HG03097 (cell line): ENCODE results near the gene NCOA3.

Experiments
- ATAC-seq: cut with Tn5 transposase; IDR thresholded peaks from one replicate; pipeline ENCODE4 v1.9.1; 2021; ENCODE audit not compliant: unreplicated experiment, low FRiP score

Gene NCOA3

DNA sequence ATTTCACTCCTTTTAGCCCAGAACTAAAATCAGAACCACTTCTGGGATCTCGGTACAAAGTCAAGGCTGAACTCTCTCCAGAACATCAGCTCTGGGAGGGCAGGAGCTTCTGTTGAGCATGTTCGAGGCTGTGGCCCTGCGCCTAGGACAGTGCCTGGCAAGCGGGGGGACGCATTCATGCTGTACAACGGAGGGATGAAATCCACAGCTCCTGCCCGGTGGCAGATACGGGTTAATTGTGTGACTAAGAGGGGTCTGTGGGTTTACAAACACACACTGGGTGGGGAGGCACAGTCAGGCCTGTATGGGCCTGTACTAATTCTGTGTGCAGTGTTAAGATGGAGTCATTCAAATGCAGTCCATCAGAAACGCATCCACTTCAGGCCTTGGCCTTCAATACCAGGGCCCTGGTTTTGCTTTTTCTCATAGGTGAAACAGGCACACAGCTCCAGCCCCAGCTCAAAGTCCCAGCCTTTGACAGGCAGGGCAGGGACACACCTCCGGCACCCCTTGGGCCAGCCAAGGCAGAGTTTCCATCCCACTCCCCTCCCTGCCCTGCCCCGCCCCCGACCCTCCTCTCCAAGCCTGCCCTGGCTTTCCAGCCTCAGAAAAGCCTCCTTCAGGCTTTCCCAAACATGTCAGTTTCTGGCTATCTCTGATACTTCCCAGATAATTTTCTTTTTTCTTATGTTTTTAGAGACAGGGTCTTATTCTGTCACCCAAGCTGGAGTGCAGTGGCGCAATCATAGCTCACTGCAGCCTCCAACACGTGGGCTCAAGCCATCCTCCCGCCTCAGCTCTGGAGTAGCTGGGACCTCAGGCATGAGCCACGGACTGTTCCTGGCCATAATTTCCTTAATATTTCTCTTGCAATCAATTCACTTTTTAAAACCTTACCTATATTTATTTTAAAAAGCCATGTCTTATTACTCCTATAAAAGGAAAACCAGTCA, 173.8 kb downstream of the NCOA3 start:
- ATAC-seq, result no peak

DNA sequence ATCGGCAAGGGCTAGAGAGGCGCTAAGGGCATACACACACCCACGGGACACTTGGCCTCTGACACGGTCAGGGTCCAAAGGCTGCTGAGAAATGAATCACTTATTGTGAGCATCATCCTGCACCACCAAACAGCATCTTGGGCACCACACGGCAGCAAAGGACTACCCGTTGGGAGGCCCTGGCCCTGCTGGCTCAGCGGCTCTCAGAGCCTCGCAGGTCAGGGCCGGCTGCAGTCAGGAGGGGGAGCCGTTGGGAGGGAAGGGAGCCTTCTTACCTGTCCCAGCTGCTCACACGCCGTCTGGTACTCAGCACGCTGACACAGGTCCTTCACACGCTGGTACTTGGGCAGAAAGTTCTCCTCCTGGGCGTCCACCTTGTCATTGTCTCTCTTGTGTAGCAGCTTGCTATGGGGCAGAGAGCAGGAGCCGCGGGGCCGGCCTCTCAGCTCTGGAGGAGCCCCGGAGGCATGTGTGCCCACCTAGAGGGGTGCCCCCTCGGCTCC, 174.6 kb downstream of the NCOA3 start:
- no peak for ATAC-seq

DNA sequence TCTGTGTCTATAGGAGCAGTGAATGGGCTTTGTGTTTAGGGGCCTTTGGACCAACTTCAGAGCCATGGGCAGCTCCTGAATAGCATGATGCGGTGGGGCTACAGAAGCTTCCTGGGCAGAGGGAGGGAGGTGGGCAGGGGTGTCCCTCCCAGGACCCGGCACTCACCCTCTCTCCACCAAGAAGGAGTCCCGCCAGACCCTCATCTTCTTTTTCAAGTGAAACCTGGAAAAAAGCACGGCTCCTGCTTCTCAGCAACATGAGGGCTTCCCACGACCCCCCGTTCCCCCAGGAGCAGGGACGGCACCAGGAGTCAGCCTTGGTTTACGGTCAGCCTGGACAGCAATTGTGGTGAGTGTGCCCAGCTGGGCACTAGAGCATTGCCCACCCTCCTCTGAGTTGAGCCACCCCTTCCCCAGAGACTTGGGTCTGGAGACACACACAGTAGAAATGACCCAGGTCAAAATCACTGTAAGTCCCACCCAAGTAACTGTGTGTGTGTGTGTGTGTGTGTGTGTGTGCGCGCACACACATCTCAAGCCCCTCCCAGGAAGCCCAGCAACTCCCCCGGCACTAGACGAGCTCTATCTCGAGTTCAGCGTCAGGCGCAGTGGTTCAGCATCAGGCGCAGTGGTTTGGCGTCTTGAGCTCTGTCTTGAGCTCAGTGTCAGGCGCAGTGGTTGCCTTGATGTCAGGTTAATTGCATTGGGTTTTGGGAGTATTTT, 175.4 kb downstream of the NCOA3 start:
- no peak for ATAC-seq

DNA sequence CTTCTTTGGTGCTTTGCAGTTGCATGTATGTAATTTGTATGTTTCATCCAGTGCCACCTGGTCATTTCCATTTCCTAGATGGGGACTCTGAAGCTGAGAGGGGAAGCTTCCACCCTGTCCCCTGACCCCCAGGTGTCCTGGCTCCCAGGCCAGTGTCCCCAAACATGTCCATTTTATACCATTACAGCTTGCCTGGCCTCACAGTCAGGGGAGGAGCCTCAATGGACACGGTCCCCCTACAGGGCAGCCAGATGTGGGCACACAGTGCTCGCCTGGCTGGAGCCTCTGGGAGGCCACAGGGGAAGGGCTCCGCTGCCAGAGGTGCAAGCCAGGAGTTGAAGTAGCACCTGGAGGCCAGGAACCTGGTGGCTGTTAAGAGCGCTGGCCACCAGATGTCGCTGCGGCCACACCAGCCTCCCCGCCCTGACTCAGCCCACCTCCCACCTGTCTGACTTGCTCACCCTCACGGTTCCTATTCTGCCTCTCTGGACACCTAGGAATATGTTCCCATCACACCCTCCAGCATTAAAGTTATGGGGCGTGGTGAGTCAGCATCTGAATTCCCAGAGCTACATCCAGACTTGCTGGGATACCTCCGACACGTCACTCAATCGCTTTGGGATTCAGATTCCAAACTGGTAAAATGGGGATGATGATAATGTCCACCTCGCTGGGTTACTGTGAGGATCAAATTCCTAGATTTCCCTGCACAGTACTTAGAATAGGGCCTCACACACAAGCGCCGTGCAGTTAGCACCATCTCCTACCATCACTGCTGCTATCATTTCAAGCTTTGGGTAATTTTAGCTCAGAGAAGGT, 176.2 kb downstream of the NCOA3 start:
- ATAC-seq, result no peak

DNA sequence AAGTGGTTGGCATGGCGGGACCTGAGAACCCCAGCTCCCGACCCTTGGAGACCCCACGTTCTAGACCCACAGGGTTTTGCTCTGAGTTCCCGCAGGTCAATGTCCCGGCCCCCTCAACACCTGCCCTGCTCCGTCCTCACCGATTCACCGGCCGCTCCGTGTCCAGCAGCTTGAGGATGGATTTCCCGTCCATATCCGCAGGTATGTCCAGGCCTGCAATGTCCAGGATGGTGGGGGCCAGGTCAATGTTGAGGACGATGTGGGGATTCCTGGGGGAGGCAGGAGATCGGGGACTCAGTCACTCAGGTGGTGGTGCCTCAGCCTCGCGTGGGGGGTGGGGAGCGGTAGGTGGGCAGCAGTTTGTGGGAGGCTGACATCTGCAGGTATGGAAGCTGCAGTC, 176.8 kb downstream of the NCOA3 start:
- ATAC-seq, result no peak

DNA sequence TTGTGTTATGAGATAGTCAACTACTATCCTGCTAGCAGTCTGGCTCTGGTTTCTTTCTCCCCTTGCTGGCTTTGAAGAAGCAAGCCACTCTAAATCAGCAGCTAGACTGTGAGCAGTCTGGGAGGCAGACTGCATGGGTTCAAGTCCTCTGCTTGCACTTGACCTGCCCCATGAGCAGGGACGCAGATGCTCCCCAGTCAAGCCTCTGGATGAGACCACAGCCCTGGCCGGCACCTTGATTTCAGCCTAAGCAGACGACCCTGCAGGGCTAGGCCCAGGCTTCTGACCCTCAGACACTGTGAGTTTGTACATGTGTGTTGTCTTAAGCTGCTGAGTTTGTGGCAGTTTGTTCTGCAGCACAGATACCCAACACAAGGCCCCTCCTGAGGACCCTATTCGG, 177.8 kb downstream of the NCOA3 start:
- ATAC-seq, result no peak

DNA sequence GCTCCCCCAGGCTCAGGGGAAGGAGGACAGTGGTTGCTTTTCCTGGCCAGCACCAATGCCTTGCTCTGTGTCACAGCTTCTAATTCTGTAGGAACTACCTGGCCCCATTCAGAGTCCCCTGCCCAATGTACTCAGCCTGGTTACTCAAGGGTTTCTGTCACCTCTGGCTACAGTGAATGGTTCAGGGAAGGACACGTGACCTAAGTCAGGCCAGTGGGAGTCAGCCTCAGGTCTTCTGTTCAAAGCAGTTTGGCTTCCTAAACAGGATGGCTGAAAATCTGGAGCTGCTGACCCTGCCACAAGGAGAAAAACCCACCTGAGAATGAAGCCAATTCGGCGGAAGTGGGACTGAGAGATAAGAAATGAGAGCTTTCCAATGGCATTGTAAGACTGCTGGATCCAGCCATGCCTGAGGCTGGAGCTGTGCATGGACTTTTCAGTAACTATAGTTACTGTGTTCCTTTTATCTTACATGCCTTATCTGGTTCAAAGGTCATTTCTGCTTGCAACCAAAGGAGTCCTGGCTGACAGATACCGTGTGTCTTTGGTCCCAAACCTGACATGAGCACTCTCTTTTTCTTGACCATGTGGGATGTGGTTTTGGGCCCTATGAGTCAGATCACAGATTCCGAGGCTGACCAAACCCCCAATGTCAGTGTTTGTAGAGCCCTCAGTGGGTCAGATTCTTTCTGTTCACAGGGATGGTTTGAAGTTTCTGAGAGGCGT, 179.3 kb downstream of the NCOA3 start:
- no peak for ATAC-seq

DNA sequence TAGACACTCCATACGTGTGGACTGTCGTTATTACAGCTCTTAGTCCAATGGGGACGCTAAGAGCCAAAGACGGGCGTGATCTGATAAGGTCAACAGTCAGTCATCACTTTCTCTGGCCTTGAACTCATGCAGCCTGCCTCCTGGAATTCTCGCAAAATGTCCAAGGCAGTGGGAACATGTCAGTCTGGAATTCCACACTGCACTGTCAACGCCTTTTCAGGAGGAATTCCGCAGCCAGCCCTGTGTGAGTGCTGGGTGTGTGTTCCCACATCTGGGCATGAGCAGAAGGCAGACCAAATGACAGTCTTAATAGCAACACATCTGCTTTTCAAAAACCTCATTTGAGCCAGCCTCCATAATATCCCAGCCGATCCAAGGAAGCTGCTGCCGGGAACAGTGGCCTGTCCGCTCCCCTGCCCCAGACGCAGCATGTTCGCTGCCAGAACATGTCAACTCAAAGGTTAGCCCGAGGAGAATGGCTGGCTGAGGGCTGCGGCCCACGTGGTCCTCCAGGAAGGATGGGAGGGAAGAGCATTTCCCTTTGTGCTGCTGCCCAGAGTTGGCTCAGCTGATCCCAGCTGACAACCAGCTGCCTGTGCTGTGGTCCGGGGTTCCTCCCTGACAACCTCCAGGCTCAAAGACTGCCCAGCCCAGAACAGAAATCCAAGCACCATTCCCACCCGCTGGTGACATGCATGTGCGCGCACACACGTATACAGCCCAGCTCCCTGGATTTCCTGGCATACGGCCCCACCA, 180.5 kb downstream of the NCOA3 start:
- ATAC-seq, result no peak

DNA sequence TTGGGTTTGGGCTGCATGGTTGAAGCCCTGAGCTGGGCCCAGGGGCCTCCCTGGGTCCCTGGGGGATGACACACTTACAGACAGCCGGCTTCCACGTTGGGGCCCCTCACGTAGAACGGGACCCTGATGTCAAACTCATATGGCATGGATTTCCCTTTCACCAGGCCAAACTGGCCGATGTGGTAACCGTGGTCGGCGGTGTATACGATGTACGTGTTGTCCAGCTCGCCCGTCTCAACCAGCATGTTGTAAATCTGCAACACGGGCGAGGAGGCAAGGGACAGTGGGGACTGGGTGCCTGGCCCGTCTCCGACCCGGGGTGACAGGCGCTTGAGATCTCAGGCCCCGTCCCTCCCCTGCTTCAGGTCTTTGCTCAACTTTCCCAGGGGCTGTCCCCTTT, 181.2 kb downstream of the NCOA3 start:
- ATAC-seq, result no peak

DNA sequence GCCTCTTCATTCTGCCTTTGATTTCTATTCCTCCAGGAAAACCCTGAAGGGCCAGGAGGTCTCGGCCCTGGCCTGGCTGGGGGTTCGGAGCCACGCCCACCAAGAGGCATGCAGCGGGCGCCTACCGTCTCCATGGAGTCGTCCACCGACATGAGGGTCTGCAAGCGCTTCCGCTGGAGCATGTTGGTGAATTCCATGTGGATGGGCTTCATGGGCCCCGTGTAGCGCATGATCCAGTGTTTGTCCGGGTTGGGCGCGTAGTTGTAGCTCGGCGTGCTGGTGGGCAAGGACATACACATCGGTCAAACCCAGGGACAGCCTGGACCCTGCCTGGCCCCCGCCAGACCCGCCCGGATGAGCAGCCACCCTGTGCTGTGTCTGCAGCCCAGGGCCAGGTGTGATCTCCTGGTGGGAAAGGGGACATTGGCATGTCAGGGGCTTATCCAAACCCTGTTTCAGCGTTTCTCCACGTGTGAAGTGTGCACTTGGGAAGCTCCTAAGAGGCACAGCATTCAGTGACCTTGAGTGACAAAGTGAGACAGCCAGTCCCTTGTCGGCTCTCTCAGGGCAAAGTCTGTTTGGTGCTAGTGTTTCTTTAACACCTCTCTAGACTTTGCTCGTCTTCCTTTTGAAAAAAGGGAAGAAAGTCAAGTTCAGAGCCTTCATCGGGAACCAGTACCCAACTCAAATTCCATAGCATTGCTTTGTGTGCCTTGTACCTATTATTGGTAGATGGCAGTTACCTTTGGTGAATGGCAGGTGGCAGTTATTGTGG, 182.8 kb downstream of the NCOA3 start:
- no peak for ATAC-seq

DNA sequence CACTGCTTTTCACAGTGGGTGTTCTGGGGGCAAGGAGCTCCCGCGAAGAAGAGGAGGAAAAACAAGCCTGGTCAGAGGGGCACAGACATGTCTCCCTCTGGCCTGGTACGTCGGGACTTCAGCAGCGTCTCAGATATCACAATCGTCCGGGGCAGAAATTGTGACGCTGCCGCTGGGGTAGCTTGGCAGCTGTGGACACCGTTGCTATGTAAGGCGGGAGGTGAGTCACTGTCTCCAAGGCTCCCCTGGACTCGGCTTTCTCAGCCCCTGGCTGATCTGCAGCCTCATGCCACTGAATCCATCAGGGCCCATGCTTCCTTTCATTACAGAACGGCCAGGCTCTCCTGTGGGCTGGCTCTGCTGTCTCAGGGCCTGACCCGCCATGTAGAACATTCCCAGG, 184.9 kb downstream of the NCOA3 start:
- ATAC-seq, result no peak

DNA sequence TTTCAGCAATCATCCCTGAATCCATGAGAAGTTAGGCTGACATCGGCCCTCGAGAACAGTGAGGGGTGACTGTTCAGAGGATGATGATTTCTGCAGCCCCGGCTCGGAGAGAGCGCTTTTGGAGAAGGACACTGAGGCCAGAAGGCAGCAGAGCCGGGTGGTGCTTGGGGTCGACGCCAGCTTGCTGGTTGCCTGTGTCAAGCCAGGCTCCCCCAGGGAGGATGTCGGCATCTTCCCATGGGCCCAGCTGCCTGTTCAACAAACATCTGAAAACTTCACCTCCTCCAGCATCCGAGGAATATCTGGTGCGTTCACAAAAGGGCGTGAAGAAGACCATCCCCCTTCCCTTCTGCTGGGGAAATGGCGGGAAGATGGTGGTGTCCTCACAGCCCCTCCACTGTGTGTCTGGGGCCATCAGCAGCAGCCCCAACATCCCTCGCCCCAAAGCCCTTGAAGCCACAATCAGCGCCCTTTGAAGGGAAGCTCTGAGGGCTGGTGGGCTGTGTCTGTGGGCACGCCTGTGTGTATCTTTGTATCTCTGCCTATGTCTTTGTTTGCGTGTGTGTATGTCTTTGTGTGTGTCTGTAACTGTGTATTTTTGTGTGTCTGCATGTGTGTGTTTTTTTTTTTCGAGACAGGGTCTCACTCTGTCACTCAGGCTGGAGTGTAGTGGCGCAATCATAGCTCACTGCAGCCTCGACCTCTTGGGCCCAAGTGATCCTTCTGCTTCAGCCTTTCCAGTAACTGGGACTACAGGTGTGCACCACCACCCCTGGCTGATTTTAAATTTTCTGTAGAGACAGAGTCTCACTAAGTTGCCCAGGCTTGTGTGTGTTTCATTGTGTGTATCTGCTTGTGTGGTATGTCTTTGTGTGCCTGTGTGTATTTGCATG, 185.7 kb downstream of the NCOA3 start:
- no peak for ATAC-seq

DNA sequence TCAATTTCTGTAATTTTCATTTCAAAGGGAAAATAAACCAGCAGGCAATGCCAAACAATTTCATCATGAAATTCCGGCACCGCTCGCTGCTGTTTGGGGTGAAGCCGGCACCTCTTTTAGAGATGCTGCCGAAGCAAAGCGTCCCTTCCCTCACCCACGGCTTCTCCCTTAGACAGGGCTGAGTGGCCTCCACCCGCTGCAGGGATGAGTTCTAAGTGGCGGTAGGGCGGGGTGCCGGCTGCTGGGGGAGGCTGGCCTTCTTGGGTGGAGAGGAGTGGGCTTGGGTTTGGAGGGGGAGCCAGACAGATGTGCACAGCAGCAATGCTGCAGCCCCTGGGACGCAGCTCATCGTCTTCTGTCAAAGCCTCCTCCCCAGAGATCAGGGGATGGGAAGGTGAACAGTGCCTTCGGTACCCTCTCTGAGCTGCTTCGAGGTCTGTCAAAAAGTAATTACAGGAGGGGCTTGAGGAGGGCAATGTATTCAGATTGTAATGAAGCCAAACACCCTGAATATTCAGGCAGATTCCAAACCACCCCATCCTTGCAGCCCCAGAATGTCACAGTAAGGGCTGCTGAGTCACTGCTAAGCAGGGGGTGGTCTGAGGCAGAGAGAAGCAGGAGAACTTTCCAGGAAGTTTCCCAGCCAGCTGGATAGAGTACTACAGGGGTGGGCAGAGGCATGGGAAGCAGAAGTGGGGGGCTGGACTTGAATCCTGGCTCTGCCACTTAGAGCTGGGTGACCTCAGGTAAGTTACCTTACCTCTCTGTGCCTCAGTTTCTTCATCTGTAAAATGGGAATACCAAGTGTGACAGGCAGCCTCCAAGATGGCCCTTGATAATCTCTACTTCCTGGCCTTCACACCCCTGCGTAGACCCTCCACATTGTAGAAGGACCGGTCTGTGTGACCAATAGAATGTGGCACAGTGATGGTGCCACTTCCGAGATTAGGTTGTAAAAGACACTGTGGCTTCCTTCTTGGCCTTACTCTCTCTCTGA, 187.0 kb downstream of the NCOA3 start:
- ATAC-seq, result no peak

DNA sequence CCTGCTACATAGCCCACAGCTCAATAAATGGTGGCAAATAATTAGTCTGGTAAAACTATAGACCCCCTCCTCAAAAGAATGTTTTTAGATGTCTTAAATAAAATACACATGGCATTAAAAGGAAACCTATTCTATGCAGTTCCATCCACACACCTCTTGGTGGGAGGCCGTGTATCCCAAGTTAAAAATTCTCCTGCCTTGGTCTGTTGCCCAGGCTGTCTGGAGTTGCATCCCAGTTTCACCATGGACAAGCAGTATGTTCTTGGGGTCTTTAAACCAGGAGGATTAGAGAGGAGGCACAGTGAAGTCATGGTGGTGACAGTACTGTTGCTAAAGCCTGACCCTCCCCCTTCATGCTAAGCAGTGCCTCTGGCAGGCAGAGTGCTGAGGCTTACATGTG, 188.0 kb downstream of the NCOA3 start:
- no peak for ATAC-seq

DNA sequence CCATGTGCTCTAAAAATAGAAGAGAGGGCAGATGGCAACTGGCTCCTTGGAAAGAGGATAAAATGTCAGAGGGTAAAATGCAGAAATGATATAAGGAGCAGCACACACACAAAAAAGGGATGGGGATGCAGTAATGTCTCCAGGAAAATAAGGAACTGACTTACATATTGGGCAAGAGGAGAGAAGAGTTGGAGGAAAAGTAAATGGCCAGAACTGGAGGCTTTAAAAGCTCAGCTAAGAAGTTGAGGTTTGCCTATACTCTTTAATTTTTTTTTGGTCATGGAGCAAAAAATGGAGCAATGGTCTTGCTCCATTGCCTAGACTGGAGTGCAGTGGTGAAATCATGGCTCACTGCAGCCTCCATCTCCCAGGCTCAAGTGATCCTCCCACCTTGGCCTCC, 189.9 kb downstream of the NCOA3 start:
- no peak for ATAC-seq

DNA sequence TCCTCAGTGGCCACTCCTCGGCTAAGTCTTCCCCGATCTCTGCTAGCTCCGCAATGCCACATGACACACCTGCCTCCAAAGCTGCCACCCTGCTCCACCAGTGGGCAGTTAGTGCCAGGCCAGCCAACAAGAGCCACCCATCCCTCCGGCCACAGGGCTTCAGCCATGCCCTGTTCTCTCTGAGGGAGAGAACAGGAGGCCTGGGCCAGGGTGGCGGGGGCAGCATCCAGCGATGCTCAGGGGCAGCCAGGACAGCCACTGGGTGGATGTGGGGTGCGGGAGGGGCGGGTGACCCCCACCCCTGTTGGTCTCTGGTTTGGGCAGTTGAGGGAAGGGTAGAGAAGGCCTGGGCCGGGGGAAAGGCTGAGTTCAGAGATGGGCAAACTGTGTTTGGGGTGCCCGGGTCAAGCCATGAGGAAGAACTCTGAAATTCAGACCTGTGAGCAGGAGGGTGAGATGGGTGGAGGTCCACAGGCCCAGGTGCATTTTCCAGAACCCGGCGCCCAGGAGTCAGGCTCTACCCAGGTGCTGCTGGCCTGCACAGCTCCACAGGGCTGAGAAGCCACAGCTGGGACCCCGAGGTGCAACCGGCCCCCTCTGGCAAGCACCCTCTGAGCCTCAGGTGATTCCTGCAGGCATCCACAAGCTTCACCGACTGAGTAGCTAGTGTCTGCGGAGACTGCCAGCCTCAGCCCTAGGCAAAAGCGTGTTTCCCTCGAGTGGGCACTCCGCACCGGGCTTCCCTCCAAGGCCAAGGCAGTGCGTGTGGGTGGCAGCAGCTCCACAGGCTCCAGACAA, 192.5 kb downstream of the NCOA3 start:
- ATAC-seq, result no peak
